ENCODE data around the gene LYRM4. TPM values are rescaled to one million over a fixed set of nuclear protein-coding genes. Genes with fewer than 3 reads are reported as not detected.

The LYRM4 gene
- total and polyA plus RNA-seq, 9 of the 15 experiments (the other 6 are each of a cell fraction or from before 2014, with no cell fraction given): 24.2 to 69.4 (median 41.8) TPM

GRCh38 chr6:5259428-5259827, 1.3 kb downstream of the LYRM4 start:
- Histone ChIP-seq H3K36me3 (ENCODE audit: control insufficient read depth, insufficient read depth, low read length) (peaks cover 34% of the 10 kb centered on the region), H3K27ac (ENCODE audit: extremely low read depth, low read depth, low read length) (peak overlapping the region; percentile 98; the same call in 1 of the 3 replicates), H3K9me3 (replicated peaks; ENCODE audit: control insufficient read depth, insufficient read depth, low read depth, low read length) (no peaks in the 10 kb centered on the region), H3K4me2 (ENCODE audit: insufficient read depth, low read length) (peak overlapping the region; percentile 93), H3K9me1 (ENCODE audit: control insufficient read depth, insufficient read depth, low read length) (no peaks in the 10 kb centered on the region), H3K9ac (ENCODE audit: insufficient read depth in 1 of 2, low read depth in 2 of 2, low read length in 2 of 2) (peak overlapping the region; percentile 75 to 95), H3K27me3 (ENCODE audit: control insufficient read depth in 2 of 2, insufficient read depth in 2 of 2, low read length in 2 of 2) (no peaks in the 10 kb centered on the region), H4K20me1 (replicated peaks; ENCODE audit: control insufficient read depth, insufficient read depth, low read length) (no peaks in the 10 kb centered on the region), H3K79me2 (ENCODE audit: control insufficient read depth, insufficient read depth, low read length) (peaks cover 76% of the 10 kb centered on the region), H3K4me3 (peak overlapping the region; percentile 76), H2AFZ (ENCODE audit: low read depth, low read length) (no peak overlapping the region), H3K4me1 (replicated peaks in 1 of 2; ENCODE audit: control insufficient read depth in 2 of 2, insufficient read depth in 2 of 2, low read length in 2 of 2) (peaks cover 6 to 7% of the 10 kb centered on the region in 2 experiments; a peak in 4 of 5 replicates)
- no peak for ATAC-seq
- TSS peak; percentile 57 for BruUV-seq (replicated peaks)
- TF ChIP-seq ZBTB33 (CRISPR knock-in tag; IDR thresholded peaks at IDR 0.05) (0 out of 2 replicates have a peak, but pooled peaks have one; percentile 24), HOXB6 (CRISPR knock-in tag; IDR thresholded peaks at IDR 0.05; ENCODE audit: borderline replicate concordance) (no peak)
- 55% methylated on average over 3 of the region's 3 CpGs for WGBS (ENCODE audit: insufficient coverage, low coverage, missing lambda C conversion rate)
- DNase-seq (ENCODE audit: extremely low read depth in 1 of 4, low spot score in 3 of 4): peak in 1 of 4 experiments; percentile 38
- in situ Hi-C loops (cut with MboI): no loop called here
- intact Hi-C loops (cut with micrococcal nuclease): no loop called here
- FAIRE-seq: no peak
- ChIA-PET POLR2A (interaction anchor here (0.8 to 1.8 kb wide), 4 partner anchors 11 to 43 kb away, joined by 3 to 9 read pairs (median 4); no protein-coding TSS in a partner anchor), CTCF (ENCODE audit: low intra/inter-chr PET ratio) (no interaction called here)

GRCh38 chr6:5257400-5257799, 3.4 kb downstream of the LYRM4 start:
- no peak overlapping the region for H3K4me3 ChIP-seq
- FAIRE-seq: no peak
- in situ Hi-C loops (cut with MboI): no loop called here

More at GRCh38 chr6:5257400-5257799, 3.4 kb downstream of the LYRM4 start:
- intact Hi-C loops (cut with micrococcal nuclease): no loop called here
- DNase-seq (ENCODE audit: extremely low read depth in 1 of 4, low spot score in 3 of 4): no peak
- Histone ChIP-seq H3K27me3 (ENCODE audit: control insufficient read depth in 2 of 2, insufficient read depth in 2 of 2, low read length in 2 of 2) (no peaks in the 10 kb centered on the region), H3K4me2 (ENCODE audit: insufficient read depth, low read length) (no peak overlapping the region), H3K79me2 (ENCODE audit: control insufficient read depth, insufficient read depth, low read length) (peaks cover 61% of the 10 kb centered on the region), H3K9me1 (ENCODE audit: control insufficient read depth, insufficient read depth, low read length) (no peaks in the 10 kb centered on the region), H3K36me3 (ENCODE audit: control insufficient read depth, insufficient read depth, low read length) (peaks cover 50% of the 10 kb centered on the region), H4K20me1 (replicated peaks; ENCODE audit: control insufficient read depth, insufficient read depth, low read length) (no peaks in the 10 kb centered on the region), H3K9me3 (replicated peaks; ENCODE audit: control insufficient read depth, insufficient read depth, low read depth, low read length) (no peaks in the 10 kb centered on the region), H2AFZ (ENCODE audit: low read depth, low read length) (no peak overlapping the region), H3K27ac (ENCODE audit: extremely low read depth, low read depth, low read length) (no peak overlapping the region), H3K4me1 (replicated peaks in 1 of 2; ENCODE audit: control insufficient read depth in 2 of 2, insufficient read depth in 2 of 2, low read length in 2 of 2) (peaks cover 5 to 7% of the 10 kb centered on the region in 2 experiments; a peak in 4 of 5 replicates), H3K9ac (ENCODE audit: insufficient read depth in 1 of 2, low read depth in 2 of 2, low read length in 2 of 2) (no peak overlapping the region)
- TF ChIP-seq NFIC (IDR thresholded peaks at IDR 0.05): no peak
- TF ChIP-seq ERF (CRISPR knock-in tag; IDR thresholded peaks at IDR 0.05): no peak
- no peak for TF ChIP-seq CBFB (CRISPR knock-in tag; IDR thresholded peaks at IDR 0.05)
- no peak for TF ChIP-seq SRF (CRISPR knock-in tag; IDR thresholded peaks at IDR 0.05)
- TF ChIP-seq KLF1 (tag; IDR thresholded peaks at IDR 0.05): no peak
- no peak for TF ChIP-seq IRF1 (CRISPR knock-in tag; IDR thresholded peaks at IDR 0.05; ENCODE audit: borderline replicate concordance)
- TF ChIP-seq IRF2 (CRISPR knock-in tag; IDR thresholded peaks at IDR 0.05): no peak
- TF ChIP-seq ZNF134 (CRISPR knock-in tag; conservative IDR thresholded peaks at IDR 0.05): no peak
- no peak for TF ChIP-seq ZNF41 (CRISPR knock-in tag; conservative IDR thresholded peaks at IDR 0.05)
- no peak for TF ChIP-seq RAD51 (IDR thresholded peaks at IDR 0.05; ENCODE audit: borderline replicate concordance, low read depth)
- no peak for TF ChIP-seq NR2F6 (CRISPR knock-in tag; IDR thresholded peaks at IDR 0.05)
- ChIA-PET POLR2A (interaction anchor here (1.0 to 1.9 kb wide), 2 partner anchors 21 to 26 kb away, joined by 3 to 5 read pairs; no protein-coding TSS in a partner anchor), CTCF (ENCODE audit: low intra/inter-chr PET ratio) (no interaction called here)
- BruUV-seq (replicated peaks): no TSS peak
- ATAC-seq: no peak
- 95% methylated on average over 8 of the region's 8 CpGs for WGBS (ENCODE audit: insufficient coverage, low coverage, missing lambda C conversion rate)

Data from K562 (cell line).